MCF 10A (cell line): ENCODE data around the gene MTG1. TPM values are rescaled to one million over a fixed set of nuclear protein-coding genes. Genes with fewer than 3 reads are reported as not detected.

Experiments
- BruUV-seq: library from RNA; stranded (reverse); fragments of 400-500 nt; replicated peaks from 2 replicates; lab custom pipeline; 2021; lab: Mats Ljungman, UMichigan
- CTCF ChIA-PET: fragments of 300-600 bp; sonication (Branson Sonifier 250); formaldehyde crosslinking; extraction: SDS; loops from one replicate; lab custom pipeline; 2021; ENCODE audit warnings: antibody characterized with exemption, inconsistent platforms; lab: Yijun Ruan, JAX
- POLR2A ChIA-PET: fragments of 300-600, 350-650 bp; sonication (Branson Sonifier 250); formaldehyde crosslinking; extraction: SDS; loops from one replicate; lab custom pipeline; 2020; ENCODE audit warnings: antibody characterized with exemption, inconsistent platforms; lab: Yijun Ruan, JAX
- DNase-seq: peaks from one replicate; pipeline ENCODE4 v3.0.0-alpha.2; 2018; ENCODE audit not compliant: unreplicated experiment
- H3K27ac Mint-ChIP-seq: one replicate; pipeline ENCODE4 v1.8.0; 2022; ENCODE audit warnings: mild to moderate bottlenecking, low read depth, mixed read lengths; ENCODE audit not compliant: unreplicated experiment
- H3K27me3 Mint-ChIP-seq: one replicate; pipeline ENCODE4 v1.8.0; 2022; ENCODE audit warnings: mixed read lengths; ENCODE audit not compliant: insufficient read depth, unreplicated experiment
- H3K36me3 Mint-ChIP-seq: one replicate; pipeline ENCODE4 v1.8.0; 2022; ENCODE audit warnings: mild to moderate bottlenecking, moderate library complexity, mixed read lengths; ENCODE audit not compliant: insufficient read depth, unreplicated experiment
- H3K4me1 Mint-ChIP-seq: one replicate; pipeline ENCODE4 v1.8.0; 2022; ENCODE audit warnings: mixed read lengths; ENCODE audit not compliant: insufficient read depth, unreplicated experiment
- H3K4me3 Mint-ChIP-seq: one replicate; pipeline ENCODE4 v1.8.0; 2022; ENCODE audit warnings: mild to moderate bottlenecking, moderate library complexity, mixed read lengths; ENCODE audit not compliant: unreplicated experiment
- H3K9me3 Mint-ChIP-seq: one replicate; pipeline ENCODE4 v1.8.0; 2022; ENCODE audit warnings: mixed read lengths; ENCODE audit not compliant: unreplicated experiment
- intact Hi-C: fragments of 100-400 bp; cut with micrococcal nuclease; formaldehyde crosslinking; loops from 2 replicates; pipeline ENCODE4 v1.14.1; 2022
- total RNA-seq: library from RNA; stranded (reverse); gene quantifications from 2 replicates; pipeline ENCODE4 v1.2.3, GENCODE V29; 2022
- TF ChIP-seq, protein P1 (sequence below): fragments of 200-600 bp; IDR thresholded peaks from one replicate; pipeline ENCODE4 v1.8.0; 2022; ENCODE audit warnings: antibody characterized with exemption, mild to moderate bottlenecking; ENCODE audit not compliant: unreplicated experiment

MTG1 gene
- total RNA-seq, 1 experiment from 2014 or later: 71.6 TPM

DNA sequence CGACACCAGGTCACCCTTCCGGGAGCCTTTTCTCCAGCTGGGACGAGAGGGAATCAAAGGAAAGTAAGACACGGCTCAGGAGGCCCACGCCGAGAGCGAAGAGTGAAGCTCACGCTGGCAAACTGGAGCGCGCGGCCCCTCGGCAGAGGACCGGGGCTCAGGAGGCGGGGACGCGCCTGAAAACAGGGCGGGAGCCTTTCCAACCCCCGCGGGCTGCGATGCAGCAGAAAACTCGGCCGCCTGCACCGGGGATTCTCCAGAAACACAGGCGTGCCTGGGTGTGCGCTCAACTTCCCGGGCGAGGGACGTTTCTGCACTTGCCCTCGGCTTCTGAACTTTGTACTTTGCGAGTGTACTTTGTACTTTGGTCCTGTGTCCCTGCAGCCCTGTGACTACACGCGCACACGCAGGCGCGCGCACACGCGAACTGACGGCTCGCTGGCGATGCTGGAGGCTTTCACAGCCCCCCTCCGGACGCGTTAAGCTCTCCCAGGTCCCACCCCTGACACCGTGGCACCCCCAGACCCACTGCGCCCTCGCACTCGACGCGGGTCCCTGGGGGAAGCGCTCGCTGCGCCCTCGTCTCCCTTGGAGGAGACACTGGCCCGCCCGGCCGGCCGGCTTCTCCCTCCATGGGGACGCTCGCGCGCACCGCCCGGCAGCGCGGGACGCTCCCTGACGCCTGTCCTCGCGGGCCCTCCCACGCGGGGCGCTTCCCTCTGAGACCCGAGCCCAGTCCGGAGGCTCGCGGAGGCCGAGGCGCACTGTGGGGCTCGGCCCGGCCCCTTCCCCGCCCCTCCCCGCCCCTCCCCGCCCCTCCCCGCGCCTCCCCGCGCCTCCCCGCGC, 15.5 kb upstream of the MTG1 start:
- no peak overlapping the region for H3K27ac Mint-ChIP-seq
- H3K36me3 Mint-ChIP-seq: no peaks in the 10 kb centered on the region
- H3K4me3 Mint-ChIP-seq: peak overlapping the region; percentile 71
- H3K4me1 Mint-ChIP-seq: peaks cover 5% of the 10 kb centered on the region
- TF ChIP-seq, protein P1, sequence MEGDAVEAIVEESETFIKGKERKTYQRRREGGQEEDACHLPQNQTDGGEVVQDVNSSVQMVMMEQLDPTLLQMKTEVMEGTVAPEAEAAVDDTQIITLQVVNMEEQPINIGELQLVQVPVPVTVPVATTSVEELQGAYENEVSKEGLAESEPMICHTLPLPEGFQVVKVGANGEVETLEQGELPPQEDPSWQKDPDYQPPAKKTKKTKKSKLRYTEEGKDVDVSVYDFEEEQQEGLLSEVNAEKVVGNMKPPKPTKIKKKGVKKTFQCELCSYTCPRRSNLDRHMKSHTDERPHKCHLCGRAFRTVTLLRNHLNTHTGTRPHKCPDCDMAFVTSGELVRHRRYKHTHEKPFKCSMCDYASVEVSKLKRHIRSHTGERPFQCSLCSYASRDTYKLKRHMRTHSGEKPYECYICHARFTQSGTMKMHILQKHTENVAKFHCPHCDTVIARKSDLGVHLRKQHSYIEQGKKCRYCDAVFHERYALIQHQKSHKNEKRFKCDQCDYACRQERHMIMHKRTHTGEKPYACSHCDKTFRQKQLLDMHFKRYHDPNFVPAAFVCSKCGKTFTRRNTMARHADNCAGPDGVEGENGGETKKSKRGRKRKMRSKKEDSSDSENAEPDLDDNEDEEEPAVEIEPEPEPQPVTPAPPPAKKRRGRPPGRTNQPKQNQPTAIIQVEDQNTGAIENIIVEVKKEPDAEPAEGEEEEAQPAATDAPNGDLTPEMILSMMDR: no peak
- ChIA-PET CTCF (interaction anchor here (0.9 to 1.1 kb wide), 2 partner anchors 10 to 115 kb away, joined by 3 to 4 read pairs; no protein-coding TSS in a partner anchor), POLR2A (interaction anchor here (0.7 to 1.4 kb wide), 3 partner anchors 12 to 121 kb away, joined by 3 to 8 read pairs (median 5); partner anchors contain the start of gene MTG1)
- intact Hi-C loops: no loop called here
- H3K27me3 Mint-ChIP-seq: no peaks in the 10 kb centered on the region
- DNase-seq: peak; percentile 29
- no TSS peak for BruUV-seq
- no peaks in the 10 kb centered on the region for H3K9me3 Mint-ChIP-seq

DNA sequence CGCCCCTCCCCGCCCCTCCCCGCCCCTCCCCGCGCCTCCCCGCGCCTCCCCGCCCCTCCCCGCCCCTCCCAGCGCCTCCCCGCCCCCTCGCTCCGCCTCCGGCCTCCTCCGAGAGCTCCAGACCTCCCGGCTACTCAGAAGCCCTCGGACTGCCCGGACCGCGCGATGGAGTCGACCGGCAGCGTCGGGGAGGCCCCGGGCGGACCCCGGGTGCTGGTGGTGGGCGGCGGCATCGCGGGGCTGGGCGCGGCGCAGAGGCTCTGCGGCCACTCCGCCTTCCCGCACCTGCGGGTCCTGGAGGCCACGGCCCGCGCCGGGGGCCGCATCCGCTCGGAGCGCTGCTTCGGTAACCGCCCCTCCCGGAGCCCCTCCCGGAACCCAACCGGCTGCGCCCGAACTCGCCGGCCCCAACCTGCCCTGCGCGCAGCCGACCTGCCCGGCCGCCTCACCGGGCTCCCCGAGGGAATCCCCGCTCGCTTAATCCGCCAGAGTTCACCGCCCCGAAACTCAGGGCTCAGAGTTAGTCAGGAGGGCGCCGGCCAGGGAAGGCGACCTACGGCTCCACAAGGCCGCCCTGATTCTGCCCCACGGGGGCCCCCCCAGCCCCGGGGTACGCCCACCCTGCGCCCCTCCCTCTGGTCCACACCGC, 14.7 kb upstream of the MTG1 start, which contains the start of gene PAOX:
PAOX (plus strand) TSS at position 111 of the 649 bp plus-strand sequence; CDS start at position 166, 55 bp downstream.
- intact Hi-C loops: no loop called here
- H3K36me3 Mint-ChIP-seq: no peaks in the 10 kb centered on the region
- ChIA-PET POLR2A (interaction anchor here (0.8 to 1.2 kb wide), 2 partner anchors 14 to 15 kb away, joined by 3 to 8 read pairs; partner anchors contain the start of gene MTG1), CTCF (no interaction called here)
- no peaks in the 10 kb centered on the region for H3K27me3 Mint-ChIP-seq
- BruUV-seq: no TSS peak
- peak; percentile 29 for DNase-seq
- H3K9me3 Mint-ChIP-seq: no peaks in the 10 kb centered on the region
- H3K4me1 Mint-ChIP-seq: no peaks in the 10 kb centered on the region
- TF ChIP-seq, protein P1: no peak
- no peak within 1 kb of the TSS for H3K27ac Mint-ChIP-seq
- peak within 1 kb of the TSS; percentile 71 for H3K4me3 Mint-ChIP-seq

DNA sequence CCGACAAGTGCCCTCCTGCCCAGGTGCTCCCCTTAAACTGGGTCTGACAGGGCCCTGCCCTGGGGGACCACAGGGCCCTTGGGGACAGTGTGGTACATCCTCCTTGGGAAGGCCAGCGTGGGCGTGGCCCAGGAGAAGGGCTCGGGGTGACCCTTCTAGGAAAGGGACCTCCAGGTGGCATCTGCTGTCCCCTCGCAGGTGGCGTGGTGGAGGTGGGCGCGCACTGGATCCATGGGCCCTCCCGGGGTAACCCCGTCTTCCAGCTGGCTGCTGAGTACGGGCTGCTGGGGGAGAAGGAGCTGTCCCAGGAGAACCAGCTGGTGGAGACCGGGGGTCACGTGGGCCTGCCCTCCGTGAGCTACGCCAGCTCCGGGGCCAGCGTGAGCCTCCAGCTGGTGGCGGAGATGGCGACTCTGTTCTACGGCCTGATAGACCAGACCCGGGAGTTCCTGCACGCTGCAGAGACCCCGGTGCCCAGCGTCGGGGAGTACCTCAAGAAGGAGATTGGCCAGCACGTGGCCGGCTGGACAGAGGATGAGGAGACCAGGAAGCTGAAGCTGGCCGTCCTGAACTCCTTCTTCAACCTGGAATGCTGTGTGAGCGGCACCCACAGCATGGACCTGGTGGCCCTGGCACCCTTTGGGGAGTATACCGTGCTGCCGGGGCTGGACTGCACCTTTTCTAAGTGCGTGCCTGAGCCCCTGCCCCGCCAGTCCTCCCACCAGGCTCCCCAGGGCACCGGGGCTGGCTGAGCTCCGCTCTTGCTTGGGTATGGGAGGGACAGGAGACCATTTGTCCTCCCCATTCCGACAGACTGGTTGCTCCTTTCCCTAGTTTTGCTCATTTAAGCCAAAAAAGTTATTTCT, 13.9 kb upstream of the MTG1 start:
- POLR2A ChIA-PET: interaction anchor here (0.8 kb wide), 1 partner anchor 14 kb away, joined by 3 read pairs; the partner anchor contains the start of gene MTG1
- TF ChIP-seq, protein P1: no peak
- intact Hi-C loops: no loop called here
- CTCF ChIA-PET: interaction anchor here (0.7 kb wide), 1 partner anchor 22 kb away, joined by 3 read pairs; no protein-coding TSS in a partner anchor
- no peak for DNase-seq
- no TSS peak for BruUV-seq
- Mint-ChIP-seq H3K36me3 (no peaks in the 10 kb centered on the region), H3K4me3 (peak overlapping the region; percentile 62), H3K9me3 (no peaks in the 10 kb centered on the region), H3K27me3 (no peaks in the 10 kb centered on the region), H3K4me1 (no peaks in the 10 kb centered on the region), H3K27ac (no peak overlapping the region)
